ENCODE data around the gene SNUPN. TPM values are rescaled to one million over a fixed set of nuclear protein-coding genes. Genes with fewer than 3 reads are reported as not detected.

SNUPN gene
- total RNA-seq, 1 experiment from 2014 or later: 28.0 TPM

- no peaks in the 10 kb centered on the region for H3K9me3 Mint-ChIP-seq (ENCODE audit: low read depth, unreplicated experiment)
- no peak overlapping the region for H3K4me3 Mint-ChIP-seq (ENCODE audit: low read depth, unreplicated experiment)
- intact Hi-C loops (cut with micrococcal nuclease; ENCODE audit: unreplicated experiment): no loop called here
- no TSS peak for BruUV-seq (replicated peaks)
- no peak for DNase-seq
- H3K27me3 Mint-ChIP-seq (ENCODE audit: unreplicated experiment): no peaks in the 10 kb centered on the region
- no peak overlapping the region for H3K27ac Mint-ChIP-seq (ENCODE audit: unreplicated experiment)
- TF ChIP-seq CTCF (IDR thresholded peaks at IDR 0.05; ENCODE audit: unreplicated experiment): no peak
- H3K4me1 Mint-ChIP-seq (ENCODE audit: low read depth, unreplicated experiment): no peaks in the 10 kb centered on the region
- H3K36me3 Mint-ChIP-seq (ENCODE audit: insufficient read depth, unreplicated experiment): no peaks in the 10 kb centered on the region
- CTCF ChIA-PET: no interaction called here
Observed at GRCh38 chr15:75554717-75555116, 70.8 kb downstream of the SNUPN start.

GRCh38 chr15:75553659-75554058 is 71.9 kb downstream of the SNUPN start:
- BruUV-seq (replicated peaks): no TSS peak
- no peaks in the 10 kb centered on the region for H3K27me3 Mint-ChIP-seq (ENCODE audit: unreplicated experiment)
- TF ChIP-seq CTCF (IDR thresholded peaks at IDR 0.05; ENCODE audit: unreplicated experiment): no peak
- no peak for DNase-seq
- H3K4me3 Mint-ChIP-seq (ENCODE audit: low read depth, unreplicated experiment): no peak overlapping the region
- CTCF ChIA-PET: no interaction called here
- H3K27ac Mint-ChIP-seq (ENCODE audit: unreplicated experiment): no peak overlapping the region
- no peaks in the 10 kb centered on the region for H3K4me1 Mint-ChIP-seq (ENCODE audit: low read depth, unreplicated experiment)
- no peaks in the 10 kb centered on the region for H3K36me3 Mint-ChIP-seq (ENCODE audit: insufficient read depth, unreplicated experiment)
- no peaks in the 10 kb centered on the region for H3K9me3 Mint-ChIP-seq (ENCODE audit: low read depth, unreplicated experiment)
- intact Hi-C loops (cut with micrococcal nuclease; ENCODE audit: unreplicated experiment): no loop called here

- no TSS peak for BruUV-seq (replicated peaks)
- TF ChIP-seq CTCF (IDR thresholded peaks at IDR 0.05; ENCODE audit: unreplicated experiment): no peak
- CTCF ChIA-PET: no interaction called here
- Mint-ChIP-seq H3K9me3 (ENCODE audit: low read depth, unreplicated experiment) (no peaks in the 10 kb centered on the region), H3K27ac (ENCODE audit: unreplicated experiment) (no peak overlapping the region), H3K4me3 (ENCODE audit: low read depth, unreplicated experiment) (no peak overlapping the region), H3K36me3 (ENCODE audit: insufficient read depth, unreplicated experiment) (no peaks in the 10 kb centered on the region), H3K4me1 (ENCODE audit: low read depth, unreplicated experiment) (no peaks in the 10 kb centered on the region), H3K27me3 (ENCODE audit: unreplicated experiment) (no peaks in the 10 kb centered on the region)
- no peak for DNase-seq
- intact Hi-C loops (cut with micrococcal nuclease; ENCODE audit: unreplicated experiment): no loop called here
Observed at GRCh38 chr15:75551091-75551490, 74.4 kb downstream of the SNUPN start.

Other genes starting within 250 kb of the SNUPN start
- 91.4 and 97.6 TPM in 2 replicates for gene SIN3A, start 174.0 kb downstream of the SNUPN start, total RNA-seq (2022)
- 30.8 and 31.1 TPM in 2 replicates for gene PTPN9, start 46.4 kb downstream of the SNUPN start, total RNA-seq (2022)
- gene IMP3, start 14.5 kb upstream of the SNUPN start, total RNA-seq (2022): 77.8 and 91.5 TPM in 2 replicates
- 23.2 and 24.1 TPM in 2 replicates for gene SNX33, start 22.2 kb upstream of the SNUPN start, total RNA-seq (2022)
- 0.05 TPM in 1 of 2 replicates, not detected in the other for gene CSPG4, start 87.1 kb upstream of the SNUPN start, total RNA-seq (2022)
- gene UBE2Q2, start 217.7 kb upstream of the SNUPN start, total RNA-seq (2022): 34.1 and 34.7 TPM in 2 replicates